Loucy (cell line): ENCODE results near the gene ZMIZ2.

ENCODE experiments used
- CTCF ChIP-seq: fragments of 200-600 bp; sonication (generic); conservative IDR thresholded peaks from 2 replicates; pipeline ENCODE4 v1.5.1; 2014; ENCODE audit warnings: mild to moderate bottlenecking, antibody characterized with exemption, low read length
- EZH2phosphoT487 ChIP-seq: fragments of 200-600 bp; IDR thresholded peaks from 2 replicates; pipeline ENCODE4 v1.6.1; 2018; ENCODE audit warnings: antibody characterized with exemption, mild to moderate bottlenecking, moderate library complexity, borderline replicate concordance

GRCh38 chr7:44754802-44755697 is 6.4 kb downstream of the ZMIZ2 start:
- TF ChIP-seq CTCF (no peak), EZH2phosphoT487 (no peak)
